Measurements from ENCODE around the gene ELK3. TPM values are rescaled to one million over a fixed set of nuclear protein-coding genes. Genes with fewer than 3 reads are reported as not detected.

The ELK3 gene
- total RNA-seq, 2 donors from 2014 or later: 8.5 to 10.8 TPM

DNA sequence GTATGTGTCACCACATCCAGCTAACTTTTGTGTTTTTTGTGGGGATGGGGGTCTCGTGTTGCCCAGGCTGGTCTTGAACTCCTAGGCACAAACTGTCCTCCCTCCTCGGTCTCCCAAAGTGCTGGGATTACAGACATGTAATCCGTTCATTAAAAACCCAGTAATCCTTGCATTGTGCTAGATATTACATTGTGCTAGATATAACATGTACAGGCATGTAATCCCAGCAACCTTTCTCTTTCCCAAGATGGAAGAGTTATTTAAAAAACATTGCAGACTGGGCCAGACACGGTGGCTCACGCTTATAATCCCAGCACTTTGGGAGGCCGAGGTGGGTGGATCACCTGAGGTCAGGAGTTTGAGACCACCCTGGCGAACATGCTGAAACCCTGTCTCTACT, 19.7 kb downstream of the ELK3 start:
- no peaks in the 10 kb centered on the region for H3K9me3 ChIP-seq
- intact Hi-C loops (cut with DNase I): loop anchor here (2.0 kb wide), 2 partner anchors 153 to 187 kb away; partner anchors contain the start of gene CDK17
- no peak overlapping the region for H3K27ac ChIP-seq
- H3K9ac ChIP-seq (ENCODE audit: low read depth in 2 of 2, low read length in 2 of 2): no peak overlapping the region
- no peak for DNase-seq
- no peak for TF ChIP-seq CTCF (IDR thresholded peaks at IDR 0.05)
- no peaks in the 10 kb centered on the region for H3K27me3 ChIP-seq
- no peaks in the 10 kb centered on the region for H3K4me1 ChIP-seq
- no peak overlapping the region for H3K4me3 ChIP-seq
- no peaks in the 10 kb centered on the region for H3K36me3 ChIP-seq

DNA sequence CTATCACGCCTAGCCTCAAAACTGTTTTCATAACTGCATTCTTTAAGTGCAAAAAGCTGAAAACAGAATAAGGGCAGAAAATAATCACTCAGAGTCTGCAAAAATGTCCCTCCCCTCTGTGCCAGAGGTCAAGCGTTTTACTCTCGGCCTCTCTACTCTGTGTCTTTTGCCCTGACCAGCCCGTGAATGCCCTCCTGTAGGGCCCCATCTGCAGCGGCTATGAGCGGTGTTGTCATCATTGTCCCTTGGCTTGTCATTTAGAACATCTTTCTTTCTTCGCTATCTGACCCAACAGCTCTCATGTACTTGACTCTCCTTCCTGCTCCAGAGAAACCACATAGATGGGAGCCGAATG, 21.7 kb downstream of the ELK3 start:
- no peak overlapping the region for H3K9ac ChIP-seq (ENCODE audit: low read depth in 2 of 2, low read length in 2 of 2)
- no peak overlapping the region for H3K4me3 ChIP-seq
- H3K4me1 ChIP-seq: no peaks in the 10 kb centered on the region
- no peak overlapping the region for H3K27ac ChIP-seq
- H3K27me3 ChIP-seq: no peaks in the 10 kb centered on the region
- no peaks in the 10 kb centered on the region for H3K9me3 ChIP-seq
- no peaks in the 10 kb centered on the region for H3K36me3 ChIP-seq
- no peak for DNase-seq
- intact Hi-C loops (cut with DNase I): loop anchor here (2.0 kb wide), 2 partner anchors 155 to 185 kb away; partner anchors contain the start of gene CDK17
- TF ChIP-seq CTCF (IDR thresholded peaks at IDR 0.05): no peak

- H3K27ac ChIP-seq: no peak overlapping the region
- no peak overlapping the region for H3K9ac ChIP-seq (ENCODE audit: low read depth in 2 of 2, low read length in 2 of 2)
- no peak for TF ChIP-seq CTCF (IDR thresholded peaks at IDR 0.05)
- H3K27me3 ChIP-seq: no peaks in the 10 kb centered on the region
- DNase-seq: no peak
- no peaks in the 10 kb centered on the region for H3K4me1 ChIP-seq
- no peak overlapping the region for H3K4me3 ChIP-seq
- no peaks in the 10 kb centered on the region for H3K9me3 ChIP-seq
- H3K36me3 ChIP-seq: no peaks in the 10 kb centered on the region
- intact Hi-C loops (cut with DNase I): no loop called here
These were observed 25.0 kb downstream of the ELK3 start for GRCh38 chr12:96218989-96219678.

DNA sequence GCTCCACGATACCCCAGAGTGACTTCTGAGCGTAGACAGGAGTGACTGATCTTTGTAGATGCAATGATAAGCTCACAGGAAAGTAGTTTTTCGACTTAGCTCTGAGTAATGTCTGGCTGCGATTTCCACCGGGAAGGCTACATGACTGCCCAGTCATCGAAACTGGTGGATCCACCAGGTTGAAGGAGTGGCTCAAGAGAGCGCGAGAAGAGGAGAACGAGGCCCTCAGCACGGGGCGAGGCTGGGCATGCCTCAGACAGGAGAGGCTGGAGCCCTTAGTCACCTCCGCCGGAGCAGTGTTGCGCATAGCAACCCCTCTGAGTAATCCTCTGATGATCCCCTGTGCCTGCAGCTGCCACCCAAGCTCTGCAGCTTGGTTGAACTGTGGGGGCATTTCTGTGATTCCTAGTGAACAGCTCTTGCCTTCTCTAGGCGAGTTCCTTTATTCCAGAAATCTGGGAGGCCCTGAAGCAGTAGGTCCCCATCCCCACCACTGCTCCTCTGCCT, 25.6 kb downstream of the ELK3 start:
- H3K27ac ChIP-seq: no peak overlapping the region
- intact Hi-C loops (cut with DNase I): no loop called here

GRCh38 chr12:96220902-96221301, 26.7 kb downstream of the ELK3 start:
- intact Hi-C loops (cut with DNase I): no loop called here
- no peaks in the 10 kb centered on the region for H3K4me1 ChIP-seq
- H3K4me3 ChIP-seq: no peak overlapping the region
- no peak overlapping the region for H3K9ac ChIP-seq (ENCODE audit: low read depth in 2 of 2, low read length in 2 of 2)
- no peaks in the 10 kb centered on the region for H3K9me3 ChIP-seq
- H3K27me3 ChIP-seq: no peaks in the 10 kb centered on the region
- no peak overlapping the region for H3K27ac ChIP-seq
- no peak for DNase-seq
- TF ChIP-seq CTCF (IDR thresholded peaks at IDR 0.05): no peak
- H3K36me3 ChIP-seq: no peaks in the 10 kb centered on the region

More for the DNA sequence above, 25.6 kb downstream of the ELK3 start:
- H3K9me3 ChIP-seq: no peaks in the 10 kb centered on the region
- H3K36me3 ChIP-seq: no peaks in the 10 kb centered on the region
- no peak for TF ChIP-seq CTCF (IDR thresholded peaks at IDR 0.05)
- no peak overlapping the region for H3K4me3 ChIP-seq
- no peak overlapping the region for H3K9ac ChIP-seq (ENCODE audit: low read depth in 2 of 2, low read length in 2 of 2)
- H3K4me1 ChIP-seq: no peaks in the 10 kb centered on the region
- no peak for DNase-seq
- H3K27me3 ChIP-seq: no peaks in the 10 kb centered on the region
